GM12878 (cell line): Measurements from ENCODE around the gene AK5. TPM values are rescaled to one million over a fixed set of nuclear protein-coding genes. Genes with fewer than 3 reads are reported as not detected.

Experiments used
- ATAC-seq: fragments of 200-7000 bp; cut with Tn5 transposase; 3 replicates; pipeline ENCODE4 v1.9.1; 2020; ENCODE audit warnings: mild to moderate bottlenecking, moderate library complexity
- BruUV-seq: library from RNA; stranded (reverse); fragments of 400-500 nt; replicated peaks from 2 replicates; lab custom pipeline; 2021; lab: Mats Ljungman, UMichigan
- CTCF ChIA-PET: fragments of 300-600 bp; sonication (Branson Sonifier 250); formaldehyde crosslinking; extraction: SDS; loops from one replicate; lab custom pipeline; 2021; ENCODE audit warnings: inconsistent platforms; lab: Yijun Ruan, JAX
- POLR2A ChIA-PET: fragments of 350-600 bp; formaldehyde crosslinking; extraction: SDS; loops from one replicate; lab custom pipeline; 2021; ENCODE audit warnings: inconsistent platforms; lab: Charles Lee
- RAD21 ChIA-PET: fragments of 300-600 bp; sonication (Branson Sonifier 250); formaldehyde crosslinking; loops from one replicate; lab custom pipeline; 2023; ENCODE audit warnings: antibody characterized with exemption; ENCODE audit not compliant: unreplicated experiment; lab: Charles Lee
- SMC1A ChIA-PET: fragments of 300-600 bp; sonication (Branson Sonifier 250); formaldehyde crosslinking; loops from one replicate; lab custom pipeline; 2023; ENCODE audit not compliant: unreplicated experiment, uncharacterized antibody; lab: Charles Lee
- DNase-seq: peaks from one replicate; pipeline ENCODE4 v3.0.0-alpha.2; 2011; ENCODE audit warnings: low read depth, low spot score
- FAIRE-seq: peaks from 3 replicates; lab custom pipeline; 2011; peaks lifted over from hg19 to GRCh38; lab: Jason Lieb, UNC
- H2AFZ ChIP-seq: 2 replicates; pipeline ENCODE4 v1.6.0; 2011; ENCODE audit warnings: low read depth, low read length, control low read depth; ENCODE audit not compliant: control insufficient read depth
- H3K27ac ChIP-seq: 2 replicates; pipeline ENCODE4 v1.5.1; 2011; ENCODE audit warnings: control low read depth; ENCODE audit not compliant: control insufficient read depth, insufficient read depth
- H3K27me3 ChIP-seq, 2 experiments: replicated peaks in 1 of 2; 2 replicates each; pipeline versions ENCODE4 v1.6.0 to v1.6.1; 2011; ENCODE audit warnings: low read length in 1 of 2; ENCODE audit not compliant: control insufficient read depth in 2 of 2, insufficient read depth in 2 of 2
- H3K36me3 ChIP-seq, 2 experiments: 2 replicates each; pipeline ENCODE4 v1.5.1; 2011; ENCODE audit warnings: low read length in 1 of 2; ENCODE audit not compliant: control insufficient read depth in 2 of 2, insufficient read depth in 2 of 2
- H3K4me1 ChIP-seq: 2 replicates; pipeline ENCODE4 v1.6.1; 2011; ENCODE audit warnings: mild to moderate bottlenecking, low read length, moderate library complexity, mixed read lengths; ENCODE audit not compliant: control insufficient read depth, insufficient read depth
- H3K4me2 ChIP-seq: 2 replicates; pipeline ENCODE4 v1.6.0; 2011; ENCODE audit warnings: control low read depth; ENCODE audit not compliant: control insufficient read depth, insufficient read depth
- H3K4me3 ChIP-seq: fragments of 200-600 bp; sonication (generic); 2 replicates; pipeline ENCODE4 v1.5.1; 2016
- H3K79me2 ChIP-seq: 2 replicates; pipeline ENCODE4 v1.6.0; 2011; ENCODE audit warnings: low read length; ENCODE audit not compliant: control insufficient read depth, insufficient read depth
- H3K9ac ChIP-seq: 2 replicates; pipeline ENCODE4 v1.8.0; 2011; ENCODE audit warnings: low read length, control low read depth, mixed read lengths; ENCODE audit not compliant: control insufficient read depth, insufficient read depth
- H3K9me3 ChIP-seq: replicated peaks from 3 replicates; pipeline ENCODE4 v1.5.1; 2011; ENCODE audit warnings: mild to moderate bottlenecking, low read length; ENCODE audit not compliant: control insufficient read depth, insufficient read depth
- H4K20me1 ChIP-seq: 2 replicates; pipeline ENCODE4 v1.6.0; 2011; ENCODE audit not compliant: control insufficient read depth, insufficient read depth
- CREM ChIP-seq: IDR thresholded peaks from 2 replicates; pipeline ENCODE4 v1.6.1; 2014; ENCODE audit warnings: antibody characterized with exemption, low read depth
- EED ChIP-seq: sonication (generic); IDR thresholded peaks from 2 replicates; pipeline ENCODE4 v1.6.1; 2016; ENCODE audit warnings: antibody characterized with exemption, low read depth
- MTA2 ChIP-seq: fragments of 450-650 bp; IDR thresholded peaks from 2 replicates; pipeline ENCODE4 v1.6.1; 2016; ENCODE audit warnings: low read depth, mild to moderate bottlenecking, moderate library complexity
- NRF1 ChIP-seq: conservative IDR thresholded peaks from 2 replicates; pipeline ENCODE4 v1.6.1; 2011; ENCODE audit warnings: mild to moderate bottlenecking, low read depth, low read length, improper control_type of control experiment
- SIN3A ChIP-seq: IDR thresholded peaks from 2 replicates; pipeline ENCODE4 v1.6.1; 2012; ENCODE audit warnings: low read depth, low read length, improper control_type of control experiment
- SREBF1 ChIP-seq: IDR thresholded peaks from 2 replicates; pipeline ENCODE4 v1.6.1; 2012; ENCODE audit warnings: mild to moderate bottlenecking, low read length
- SREBF2 ChIP-seq: IDR thresholded peaks from 2 replicates; pipeline ENCODE4 v1.6.1; 2012; ENCODE audit warnings: mild to moderate bottlenecking, low read length
- WGBS: methylation state at CpG from one replicate; pipeline ENCODE4 v1.1.6; 2016; ENCODE audit warnings: low lambda C conversion rate; ENCODE audit not compliant: insufficient replicate concordance, insufficient coverage; ENCODE audit errors: missing lambda C conversion rate; 5-methylcytosine and 5-hydroxymethylcytosine counted together
- in situ Hi-C: fragments of 300-500 bp; cut with MboI; formaldehyde crosslinking; loops from 9 replicates; pipeline ENCODE4 v1.14.3; 2018; ENCODE audit warnings: mixed read lengths
- intact Hi-C: fragments of 100-400 bp; cut with micrococcal nuclease; formaldehyde crosslinking; loops from one replicate; pipeline ENCODE4 v1.14.2; 2022; ENCODE audit not compliant: unreplicated experiment
- polyA plus RNA-seq, 11 experiments: library from polyadenylated mRNA; depleted of rRNA in 4 of 11; unstranded in 6 of 11; stranded (reverse) in 5 of 11; fragments of >200 nt; fragmentation: Nextera tagmentation in 4 of 11; fragmentation: Illumina TruSeq in 1 of 11; extraction: Ambion mirVana in 4 of 11; extraction: Trizol in 1 of 11; gene quantifications; 1 replicate in 1 of 11; 2 replicates in 10 of 11; pipeline versions ENCODE4 v1.2.1 to v1.2.3, GENCODE V29; 2011 to 2016; ENCODE audit warnings: inconsistent platforms in 2 of 11, missing spikeins in 2 of 11, low read depth in 1 of 11
- total RNA-seq, 4 experiments: library from RNA; depleted of rRNA in 3 of 4; stranded (reverse); fragments of >200 nt in 3 of 4; fragmentation: Illumina TruSeq in 1 of 4; extraction: Trizol in 1 of 4; gene quantifications; 2 replicates each; pipeline versions ENCODE4 v1.2.1 to v1.2.3, GENCODE V29; 2013 to 2021

AK5 gene
- total and polyA plus RNA-seq, 10 of the 15 experiments (the other 5 are each of a cell fraction or from before 2014, with no cell fraction given), result 0.08 to 0.33 TPM; not detected in 8

GRCh38 chr1:77275194-77275593 lies 6.6 kb upstream of the AK5 start:
- H3K9me3 ChIP-seq, result no peaks in the 10 kb centered on the region

GRCh38 chr1:77276941-77277340 lies 4.9 kb upstream of the AK5 start:
- intact Hi-C loops, result no loop called here
- H3K4me1 ChIP-seq, result no peaks in the 10 kb centered on the region; the same call in 1 of the 2 replicates
- SMC1A ChIA-PET, result no interaction called here
- H3K4me3 ChIP-seq, result no peak overlapping the region
- no TSS peak for BruUV-seq
- H3K27me3 ChIP-seq, result peaks cover 0 to 4% of the 10 kb centered on the region in 2 experiments; a peak in 3 of 4 replicates
- H3K9me3 ChIP-seq, result no peaks in the 10 kb centered on the region
- H3K27ac ChIP-seq, result no peak overlapping the region
- no peak overlapping the region for H3K9ac ChIP-seq
- DNase-seq (no peak), ATAC-seq (no peak)
- WGBS, result 3% methylated on average over 2 of the region's 2 CpGs
- no peak overlapping the region for H3K4me2 ChIP-seq
- no peaks in the 10 kb centered on the region for H3K79me2 ChIP-seq
- POLR2A ChIA-PET, result no interaction called here
- CTCF ChIA-PET, result no interaction called here
- no peak overlapping the region for H2AFZ ChIP-seq
- TF ChIP-seq NRF1 (no peak), SREBF2 (no peak), EED (no peak), SIN3A (no peak), CREM (no peak), SREBF1 (no peak)
- TF ChIP-seq, all 136 proteins: peak for 0
- RAD21 ChIA-PET, result no interaction called here
- Histone ChIP-seq H3K36me3 (no peaks in the 10 kb centered on the region), H4K20me1 (no peaks in the 10 kb centered on the region; the same call in 1 of the 2 replicates)
- in situ Hi-C loops, result no loop called here
- no peak for FAIRE-seq

More at GRCh38 chr1:77275194-77275593, 6.6 kb upstream of the AK5 start:
- in situ Hi-C loops (no loop called here), intact Hi-C loops (no loop called here)
- Histone ChIP-seq H3K4me1 (no peaks in the 10 kb centered on the region; the same call in 1 of the 2 replicates), H2AFZ (no peak overlapping the region), H3K4me3 (no peak overlapping the region), H3K79me2 (no peaks in the 10 kb centered on the region), H4K20me1 (no peaks in the 10 kb centered on the region), H3K9ac (no peak overlapping the region), H3K4me2 (no peak overlapping the region), H3K27me3 (peaks cover 0 to 2% of the 10 kb centered on the region in 2 experiments; a peak in 1 of 4 replicates), H3K27ac (no peak overlapping the region), H3K36me3 (no peaks in the 10 kb centered on the region)
- ChIA-PET RAD21 (no interaction called here), CTCF (no interaction called here), POLR2A (no interaction called here), SMC1A (no interaction called here)
- ATAC-seq (no peak), DNase-seq (no peak), FAIRE-seq (no peak)
- WGBS, result 10% methylated on average over 5 of the region's 5 CpGs
- no peak for TF ChIP-seq MTA2
- no TSS peak for BruUV-seq
